GM21737 (cell line): ENCODE results near the gene MDM2.

ENCODE experiments used
- ATAC-seq: cut with Tn5 transposase; IDR thresholded peaks from one replicate; pipeline ENCODE4 v1.9.1; 2021; ENCODE audit warnings: mild to moderate bottlenecking, moderate library complexity; ENCODE audit not compliant: unreplicated experiment

MDM2 gene

DNA sequence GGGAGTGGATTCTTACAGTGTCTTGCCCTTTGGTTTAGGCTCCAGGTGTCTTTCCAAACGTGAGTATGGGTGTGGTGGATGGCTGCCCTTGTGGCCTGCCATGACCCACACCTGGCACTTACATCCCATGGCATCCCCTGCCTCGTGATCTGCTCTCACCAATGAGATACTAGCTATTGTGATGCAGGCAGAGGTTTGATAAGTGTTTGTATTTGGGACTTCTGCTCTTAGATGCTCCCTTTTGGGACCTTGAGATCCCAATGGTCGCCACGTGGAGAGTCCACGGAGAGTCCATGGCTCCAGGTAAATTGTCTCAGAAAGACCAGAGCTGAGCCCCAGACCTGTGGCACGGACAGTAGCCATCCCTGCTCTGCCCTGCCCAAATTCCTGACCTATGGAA is 62.5 kb downstream of the MDM2 start:
- ATAC-seq = no peak

DNA sequence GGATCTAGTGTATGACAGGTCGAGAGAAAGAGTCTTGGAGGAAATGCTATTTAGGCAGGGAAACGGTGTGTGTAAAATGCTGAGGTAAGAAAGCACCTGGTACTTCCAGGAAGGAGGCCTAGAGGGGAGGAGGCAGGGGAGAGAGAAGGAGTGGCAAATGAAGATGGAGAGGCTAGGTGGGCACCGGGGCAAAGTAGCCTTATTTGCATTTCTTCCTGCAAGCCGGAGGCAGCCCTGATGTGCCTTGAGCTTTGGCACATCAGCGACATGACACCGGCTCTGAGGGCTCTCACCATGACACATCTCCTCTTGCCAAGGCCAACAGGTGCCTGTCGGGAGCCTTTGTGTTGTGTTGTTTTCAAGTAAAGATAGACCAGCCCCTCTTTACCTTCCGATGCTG is 63.4 kb downstream of the MDM2 start:
- no peak for ATAC-seq

- no peak for ATAC-seq
These were observed 63.9 kb downstream of the MDM2 start for GRCh38 chr12:68871921-68872320.

GRCh38 chr12:68873316-68873715 is 65.3 kb downstream of the MDM2 start:
- no peak for ATAC-seq

DNA sequence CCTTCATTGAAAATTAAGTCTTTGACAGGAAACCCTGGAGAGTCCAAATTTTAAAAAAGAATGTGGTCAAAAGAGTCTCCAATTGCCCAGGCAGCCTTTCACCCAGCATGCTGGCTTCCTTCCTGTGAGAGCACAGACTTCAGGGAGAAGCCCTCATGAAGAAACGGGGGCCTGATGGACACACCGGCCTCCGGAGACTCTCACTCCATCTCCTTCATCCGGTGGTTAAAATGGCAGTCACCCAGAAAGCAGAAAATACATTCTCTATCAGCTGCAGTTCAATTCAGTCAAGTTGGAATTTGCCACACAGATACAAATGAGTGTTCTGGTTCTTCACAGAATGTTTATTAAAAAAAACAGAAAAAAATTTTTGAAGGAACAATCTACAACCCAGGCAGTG is 68.5 kb downstream of the MDM2 start:
- ATAC-seq = no peak

DNA sequence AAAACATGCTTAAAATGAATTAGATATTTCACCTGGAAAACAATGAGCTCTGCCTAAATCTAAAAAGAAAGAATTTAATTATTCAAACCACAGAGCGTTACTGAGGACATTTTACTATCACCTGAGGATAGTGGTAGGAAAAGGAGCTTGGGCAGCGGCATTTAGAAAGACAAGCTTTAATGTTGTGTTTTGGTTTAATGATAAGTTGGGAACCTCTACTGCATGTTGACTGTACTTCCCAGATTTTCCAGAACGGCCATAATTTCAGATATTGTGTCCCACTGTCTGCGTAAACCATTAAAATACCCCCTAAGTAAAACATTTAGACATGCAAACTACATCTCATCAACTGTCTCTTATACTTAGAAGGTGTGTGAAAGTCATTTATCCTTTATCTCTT is 69.6 kb downstream of the MDM2 start:
- no peak for ATAC-seq

DNA sequence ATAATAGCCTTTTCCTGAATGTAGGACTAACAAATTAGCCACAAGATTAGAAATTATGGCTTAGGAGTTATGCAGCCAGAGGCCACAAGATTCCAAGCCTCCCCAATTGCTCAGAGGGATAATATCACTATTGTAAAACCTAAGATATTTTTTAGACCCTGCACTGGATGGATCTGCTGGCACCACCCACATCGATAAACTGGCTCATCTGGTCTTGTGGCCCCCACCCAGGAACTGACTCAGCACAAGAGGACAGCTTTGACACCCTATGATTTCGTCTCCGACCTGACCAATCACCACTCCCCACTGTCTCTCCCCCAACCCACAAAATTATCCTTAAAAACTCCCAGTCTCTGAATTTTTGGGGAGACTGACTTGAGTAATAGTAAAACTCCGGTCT is 70.3 kb downstream of the MDM2 start:
- no peak for ATAC-seq

- ATAC-seq = no peak
These were observed 70.9 kb downstream of the MDM2 start for GRCh38 chr12:68878846-68879245.

- ATAC-seq = no peak
These were observed 72.8 kb downstream of the MDM2 start for GRCh38 chr12:68880660-68881325.

- no peak for ATAC-seq
These were observed 74.4 kb downstream of the MDM2 start for GRCh38 chr12:68882251-68882964.

DNA sequence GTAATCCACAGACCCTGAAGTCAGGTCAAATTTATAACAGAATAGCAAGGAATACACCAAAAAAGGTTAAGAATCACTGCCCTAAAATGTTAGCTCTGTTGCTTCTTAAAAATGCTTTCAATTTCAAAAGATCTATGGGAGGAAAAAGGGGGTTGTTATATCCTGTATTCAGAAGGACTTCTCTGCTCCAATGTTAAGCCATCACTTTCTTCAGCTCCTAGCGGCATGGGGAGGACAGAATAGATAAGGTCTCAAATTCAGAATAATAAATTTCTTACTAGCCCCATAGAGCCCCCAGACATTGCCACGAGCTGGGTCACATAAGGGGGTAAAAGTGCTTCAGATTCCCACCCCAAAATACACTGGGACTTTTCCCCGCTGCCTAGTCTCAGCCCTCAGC is 75.2 kb downstream of the MDM2 start:
- no peak for ATAC-seq

- ATAC-seq = no peak
These were observed 76.3 kb downstream of the MDM2 start for GRCh38 chr12:68884251-68884650.

DNA sequence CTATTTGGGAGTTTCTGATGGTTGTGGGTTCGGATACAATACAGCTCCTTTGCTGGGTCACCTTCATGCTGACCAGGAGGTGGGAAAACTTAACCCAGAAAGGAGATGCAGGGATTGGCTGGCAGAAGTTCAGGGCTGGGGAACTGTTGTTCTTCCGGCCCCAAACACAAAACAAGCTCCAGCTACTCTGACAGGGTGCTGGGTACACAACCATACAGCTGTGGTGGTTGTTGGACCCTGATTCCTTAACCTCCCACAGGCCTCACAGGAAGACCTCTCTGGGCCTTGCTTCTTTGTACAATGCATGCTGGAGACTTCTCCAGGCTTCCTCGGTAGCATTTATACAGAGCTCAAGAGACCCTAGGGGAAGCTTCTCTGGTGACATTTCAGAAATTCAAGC is 77.4 kb downstream of the MDM2 start:
- no peak for ATAC-seq

- ATAC-seq = no peak
These were observed 78.9 kb downstream of the MDM2 start for GRCh38 chr12:68886636-68887572.

GRCh38 chr12:68887641-68888040 is 79.7 kb downstream of the MDM2 start:
- ATAC-seq = no peak

DNA sequence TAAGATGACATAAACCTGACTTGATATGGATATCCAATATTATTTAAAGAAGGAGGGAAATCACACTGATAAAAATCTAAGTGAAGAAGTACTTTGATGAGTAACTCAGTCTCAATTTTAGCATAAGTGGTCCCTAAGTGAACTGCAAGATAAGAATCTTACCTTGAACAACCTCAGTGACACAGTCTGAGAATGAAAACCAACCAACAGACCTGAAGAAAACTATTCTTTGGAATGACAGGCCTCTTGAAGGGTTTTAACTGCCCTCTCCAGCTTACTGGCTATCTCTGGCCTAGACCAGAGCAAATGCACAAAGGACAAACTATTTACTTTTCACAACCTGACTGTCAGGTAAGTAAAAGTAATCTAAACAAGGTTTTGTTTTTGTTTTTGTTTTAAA is 80.3 kb downstream of the MDM2 start:
- no peak for ATAC-seq

DNA sequence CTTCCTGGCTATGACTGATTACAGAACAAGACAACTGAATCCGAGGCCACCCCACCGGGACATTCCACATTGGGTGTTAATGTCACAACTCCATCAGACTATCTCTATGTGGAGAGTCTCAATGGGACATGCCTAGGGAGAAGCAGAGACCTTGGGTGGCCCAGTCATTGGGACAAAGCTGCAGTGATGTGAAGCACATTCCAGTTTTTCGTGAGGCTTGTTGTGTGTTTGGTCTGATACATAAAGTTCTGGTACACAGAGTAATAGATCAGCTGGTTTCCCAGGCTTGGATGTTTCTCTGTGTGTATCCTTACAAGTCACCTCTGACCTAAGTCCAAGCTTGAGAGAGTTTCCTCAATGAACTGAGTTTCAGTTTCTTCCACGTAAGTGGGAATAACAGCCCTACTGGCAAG is 82.7 kb downstream of the MDM2 start:
- no peak for ATAC-seq

GRCh38 chr12:68891141-68891540 is 83.2 kb downstream of the MDM2 start:
- ATAC-seq = no peak

GRCh38 chr12:68893201-68893600 is 85.2 kb downstream of the MDM2 start:
- no peak for ATAC-seq

DNA sequence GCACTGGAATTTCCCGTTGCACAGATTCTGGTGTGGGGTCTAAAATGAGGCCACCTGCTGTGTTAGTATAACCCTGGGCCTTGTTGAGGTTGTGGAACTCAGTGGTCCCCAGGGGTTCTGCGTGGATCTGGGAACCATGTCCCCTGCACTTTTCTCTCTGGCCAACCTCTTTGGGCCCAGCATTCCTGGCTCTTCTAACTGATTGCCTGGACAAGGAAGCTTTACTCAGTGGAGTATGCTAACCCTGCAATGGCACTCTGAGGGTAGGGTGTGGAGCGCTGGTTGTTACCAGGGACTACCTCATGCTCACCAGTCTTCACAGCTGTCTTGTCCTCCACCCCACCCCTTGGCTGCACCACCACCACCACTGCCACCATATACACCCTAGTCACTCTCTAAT is 85.8 kb downstream of the MDM2 start:
- ATAC-seq = no peak

DNA sequence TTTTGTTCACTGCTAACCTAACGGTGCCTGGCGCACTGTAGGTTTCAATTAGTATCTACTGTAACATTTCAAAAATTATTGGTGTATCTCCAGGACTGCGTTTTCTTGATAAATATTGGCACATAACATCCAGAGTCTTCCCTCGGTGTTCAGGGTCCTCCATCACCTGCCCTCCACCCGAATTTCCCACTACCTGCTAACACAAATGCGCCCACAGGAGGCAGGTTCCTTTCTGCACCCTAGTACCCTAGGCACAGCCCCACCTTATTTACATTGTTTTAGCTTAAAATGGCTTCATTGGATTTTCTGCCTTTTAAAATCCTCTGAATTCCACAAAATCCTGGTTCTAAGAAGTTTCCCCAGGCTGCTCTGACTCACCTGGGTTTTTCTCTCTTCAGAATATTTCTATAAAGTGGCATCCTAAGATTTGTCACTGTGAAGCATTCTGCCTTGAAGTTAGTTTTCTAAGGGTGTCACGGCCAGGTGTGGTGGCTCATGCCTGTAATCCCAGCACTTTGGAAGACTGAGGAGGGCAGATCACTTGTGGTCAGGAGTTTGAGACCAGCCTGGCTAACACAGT is 86.4 kb downstream of the MDM2 start:
- no peak for ATAC-seq
